H1 (cell line): ENCODE measurements around the gene TEDC1. TPM values are rescaled to one million over a fixed set of nuclear protein-coding genes. Genes with fewer than 3 reads are reported as not detected.

Experiments
- ASH2L ChIP-seq: fragments of 200-600, 300-600 bp; sonication (generic); IDR thresholded peaks from one replicate; pipeline ENCODE4 v1.7.1; 2017; ENCODE audit warnings: low read length
- POLR2A ChIP-seq, 2 experiments: IDR thresholded peaks; 1 replicate in 1 of 2; 2 replicates in 1 of 2; pipeline ENCODE4 v1.6.1; 2011; ENCODE audit warnings: low read depth in 2 of 2, low read length in 2 of 2, mild to moderate bottlenecking in 2 of 2; ENCODE audit errors: control extremely low read depth in 1 of 2
- POU5F1 ChIP-seq: IDR thresholded peaks from 2 replicates; pipeline ENCODE4 v1.6.1; 2011; ENCODE audit warnings: low read depth, mild to moderate bottlenecking, low read length, moderate library complexity
- RAD21 ChIP-seq, 2 experiments: IDR thresholded peaks in 1 of 2; conservative IDR thresholded peaks in 1 of 2; 2 replicates each; pipeline ENCODE4 v1.6.1; 2011; ENCODE audit warnings: low read depth in 2 of 2, low read length in 2 of 2, improper control_type of control experiment in 1 of 2, inconsistent platforms in 1 of 2, mild to moderate bottlenecking in 1 of 2, moderate library complexity in 1 of 2
- SP1 ChIP-seq: IDR thresholded peaks from 2 replicates; pipeline ENCODE4 v1.6.1; 2011; ENCODE audit warnings: low read depth, low read length
- TCF12 ChIP-seq: IDR thresholded peaks from 2 replicates; pipeline ENCODE4 v1.6.1; 2011; ENCODE audit warnings: low read depth, mild to moderate bottlenecking, low read length
- polyA plus RNA-seq, 7 experiments: library from polyadenylated mRNA; depleted of rRNA in 3 of 7; stranded (reverse) in 5 of 7; unstranded in 2 of 7; fragments of >200 nt in 5 of 7; fragments of 200-250 nt in 2 of 7; gene quantifications; 1 replicate in 5 of 7; 2 replicates in 1 of 7; 4 replicates in 1 of 7; pipeline versions ENCODE4 v1.2.1 to v1.2.3, GENCODE V29; 2011 to 2013; ENCODE audit warnings: missing spikeins in 2 of 7, mixed read lengths in 2 of 7
- total RNA-seq: library from RNA; stranded (reverse); fragmentation: NEBNext Ultra II Directional; extraction: Animal tissue kit (Norgen Biotek cat#: 25700); gene quantifications from 2 replicates; pipeline ENCODE4 v1.2.1, GENCODE V29; 2021

Gene TEDC1
- total and polyA plus RNA-seq, 2 of the 8 experiments (the other 6 are each of a cell fraction or from before 2014, with no cell fraction given): 5.6 to 14.8 TPM

DNA sequence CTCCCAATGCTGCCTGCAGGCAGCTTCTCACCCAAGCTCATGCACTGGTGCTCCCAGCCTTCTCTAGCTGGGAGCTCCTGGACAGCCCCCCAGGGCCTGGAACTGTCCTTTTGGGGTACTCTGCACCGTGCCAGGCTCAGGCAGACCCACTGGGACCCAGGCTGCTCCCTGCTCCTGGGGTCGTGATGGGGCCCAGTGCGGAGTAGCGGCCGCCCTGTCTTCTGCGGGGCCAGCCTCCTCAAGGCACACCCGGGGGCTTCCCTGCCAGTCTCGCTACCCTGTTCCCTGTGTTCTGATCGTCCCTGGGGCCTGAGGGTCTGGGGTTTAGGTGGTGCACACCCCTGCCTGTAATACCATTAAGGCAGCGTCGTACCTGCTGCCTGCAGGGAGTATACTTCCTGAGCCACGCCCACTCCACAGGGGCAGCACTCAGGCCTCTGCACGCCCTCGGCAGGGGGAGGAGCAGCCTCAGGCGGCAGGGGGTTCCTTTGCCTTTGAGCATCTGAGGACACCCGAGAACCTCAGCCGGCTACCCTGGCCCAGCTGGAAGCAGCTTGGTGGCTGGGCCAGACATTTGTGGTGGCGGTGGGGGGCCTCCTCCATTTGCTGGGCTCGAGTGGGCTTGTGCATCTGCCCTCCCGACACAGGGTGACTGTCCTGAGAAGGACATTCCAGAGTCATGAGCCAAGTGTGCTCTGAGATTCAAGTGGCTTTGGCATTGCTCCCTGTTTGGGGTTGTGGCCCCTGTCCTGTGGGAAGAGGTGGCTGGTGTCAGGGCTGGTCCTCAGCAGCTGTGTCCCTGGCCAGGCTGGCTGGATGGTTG, 25.6 kb upstream of the TEDC1 start (continued):
- TF ChIP-seq RAD21 (IDR thresholded peaks at IDR 0.05 in 1 of 2, conservative IDR thresholded peaks at IDR 0.05 in 1 of 2; ENCODE audit: low read depth in 2 of 2, low read length in 2 of 2): no peak
- TF ChIP-seq POLR2A (IDR thresholded peaks at IDR 0.05; ENCODE audit: control extremely low read depth in 1 of 2, low read depth in 2 of 2, low read length in 2 of 2): no peak
- TF ChIP-seq SP1: no peak
- TF ChIP-seq TCF12: no peak
- no peak for TF ChIP-seq POU5F1
- no peak for TF ChIP-seq ASH2L
